Subcutaneous adipose tissue (tissue), 4 donors: Measurements from ENCODE around the gene PLCXD3. TPM values are rescaled to one million over a fixed set of nuclear protein-coding genes. Genes with fewer than 3 reads are reported as not detected.

ENCODE experiments used
- CTCF ChIP-seq: fragments of 450-650 bp; IDR thresholded peaks from one replicate; pipeline ENCODE4 v1.5.1; 2016; ENCODE audit warnings: low read depth, mild to moderate bottlenecking, control low read depth, antibody characterized with exemption, moderate library complexity
- total RNA-seq, 4 donors: library from RNA; depleted of rRNA; stranded (reverse); fragments of >200 nt; gene quantifications; one replicate each; pipeline ENCODE4 v1.1.0, GENCODE V29; 2016

PLCXD3 gene
- total RNA-seq, 4 donors from 2014 or later = 3.4 to 8.1 (median 7.1) TPM

DNA sequence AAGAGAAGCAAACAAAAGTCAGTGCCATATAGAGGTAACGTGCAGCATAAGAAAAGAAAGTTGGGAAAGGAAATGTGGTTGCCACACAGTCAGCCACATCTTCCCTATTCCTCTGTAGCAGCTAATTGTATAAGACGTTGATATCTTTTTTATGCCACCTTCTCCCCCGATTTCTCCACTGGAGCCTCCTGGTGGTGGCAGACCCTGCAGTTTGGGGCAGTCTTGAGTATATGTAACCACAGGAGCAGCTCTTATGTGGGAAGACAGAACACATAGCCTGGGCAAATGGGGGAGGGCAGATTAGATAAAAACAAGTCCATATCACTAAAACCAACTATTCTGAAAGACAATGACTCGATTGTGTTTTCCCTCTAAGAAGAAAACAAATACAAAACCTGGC lies 99.7 kb downstream of the PLCXD3 start:
- TF ChIP-seq CTCF = no peak

DNA sequence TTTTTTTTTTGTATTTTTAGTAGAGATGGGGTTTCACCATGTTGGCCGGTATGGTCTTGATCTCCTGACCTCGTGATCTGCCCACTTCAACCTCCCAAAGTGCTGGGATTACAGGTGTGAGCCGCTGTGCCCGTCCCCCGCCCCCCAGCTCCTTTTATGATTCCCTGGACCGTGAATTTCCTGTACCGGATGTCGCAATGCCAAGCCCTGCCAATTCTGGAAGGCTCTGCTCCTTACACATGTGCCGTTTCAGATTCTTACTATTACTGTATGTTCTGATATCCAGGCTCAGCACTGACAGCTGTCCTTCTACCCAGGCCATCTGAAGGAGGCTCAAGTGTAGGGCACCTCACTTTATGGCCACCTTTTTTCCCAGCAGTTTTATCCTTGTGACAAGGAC lies 100.1 kb downstream of the PLCXD3 start:
- no peak for TF ChIP-seq CTCF

- no peak for TF ChIP-seq CTCF
These were observed 101.5 kb downstream of the PLCXD3 start for GRCh38 chr5:41408676-41409443.

- TF ChIP-seq CTCF = no peak
These were observed 103.5 kb downstream of the PLCXD3 start for GRCh38 chr5:41406936-41407335.

- no peak for TF ChIP-seq CTCF
These were observed 104.0 kb downstream of the PLCXD3 start for GRCh38 chr5:41406424-41406823.

GRCh38 chr5:41404757-41405156 lies 105.6 kb downstream of the PLCXD3 start:
- no peak for TF ChIP-seq CTCF

DNA sequence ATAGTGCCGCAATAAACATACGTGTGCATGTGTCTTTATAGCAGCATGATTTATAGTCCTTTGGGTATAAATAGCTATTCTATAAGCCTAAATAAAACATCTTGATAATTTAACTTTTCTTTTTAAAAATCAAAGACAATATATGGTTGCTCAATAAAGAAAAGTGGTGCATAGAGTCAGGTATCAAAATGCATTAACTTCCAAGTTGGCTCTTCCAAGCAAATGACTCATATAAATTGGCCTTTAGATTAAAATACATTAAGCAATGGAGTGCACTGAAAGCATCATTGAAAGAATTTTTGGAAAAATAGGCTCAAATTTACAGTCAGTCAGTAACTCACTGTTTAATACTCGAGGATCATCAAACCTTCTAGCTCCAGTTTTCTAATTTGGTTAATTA lies 106.6 kb downstream of the PLCXD3 start:
- TF ChIP-seq CTCF = no peak
